Psoas muscle (tissue), 8 donors: ENCODE data around the gene SLF2. TPM values are rescaled to one million over a fixed set of nuclear protein-coding genes. Genes with fewer than 3 reads are reported as not detected.
A peak's percentile ranks its signal among the peaks of the same experiment; 100 is the strongest.

ENCODE experiments used
- ATAC-seq, 4 donors: fragments of 200-7000 bp; cut with Tn5 transposase; one replicate each; pipeline ENCODE4 v1.9.1; 2020; ENCODE audit warnings: moderate library complexity in 3 of 4, mild to moderate bottlenecking in 2 of 4
- DNase-seq, 2 donors: peaks; one replicate each; pipeline ENCODE4 v3.0.0-alpha.2; 2020
- H3K27ac ChIP-seq: fragments of 200-600 bp; one replicate; pipeline ENCODE4 v1.8.0; 2022
- H3K27me3 ChIP-seq, 3 donors: fragments of 200-600 bp in 1 of 3; one replicate each; pipeline versions ENCODE4 v1.6.1 to v1.8.0; 2013 to 2022; ENCODE audit warnings: low read length in 2 of 3, mild to moderate bottlenecking in 2 of 3, moderate library complexity in 1 of 3; ENCODE audit not compliant: insufficient read depth in 3 of 3
- H3K36me3 ChIP-seq, 2 donors: fragments of 200-600 bp in 1 of 2; one replicate each; pipeline versions ENCODE4 v1.6.1 to v1.8.0; 2013 to 2022; ENCODE audit warnings: low read depth in 1 of 2, mild to moderate bottlenecking in 1 of 2, moderate library complexity in 1 of 2; ENCODE audit not compliant: insufficient read depth in 1 of 2
- H3K4me1 ChIP-seq: fragments of 200-600 bp; one replicate; pipeline ENCODE4 v1.8.0; 2022
- H3K4me3 ChIP-seq: fragments of 200-600 bp; one replicate; pipeline ENCODE4 v1.8.0; 2022; ENCODE audit warnings: mild to moderate bottlenecking
- H3K9me3 ChIP-seq: fragments of 200-600 bp; one replicate; pipeline ENCODE4 v1.8.0; 2022
- WGBS, 3 donors: extraction: QIAGEN DNeasy Blood & Tissue Kit; methylation state at CpG; one replicate each; pipeline versions ENCODE4 v1.1.6 to v1.1.7; 2013; 5-methylcytosine and 5-hydroxymethylcytosine counted together
- intact Hi-C, 2 donors: fragments of 100-400 bp; cut with DNase I; formaldehyde crosslinking; loops; one replicate each; pipeline versions ENCODE4 v1.11.0 to v1.14.2; 2022
- polyA plus RNA-seq, 3 donors: library from polyadenylated mRNA; stranded (reverse); fragments of 200-250 nt; gene quantifications; one replicate each; pipeline ENCODE4 v1.2.3, GENCODE V29; 2013
- total RNA-seq, 4 donors: library from RNA; stranded (reverse); fragmentation: NEBNext Ultra II Directional in 2 of 4; extraction: Animal tissue kit (Norgen Biotek cat#: 25700) in 2 of 4; gene quantifications; one replicate each; pipeline versions ENCODE4 v1.2.1 to v1.2.4, GENCODE V29; 2021 to 2023
- TF ChIP-seq, protein P1 (sequence below): fragments of 200-600 bp; IDR thresholded peaks from one replicate; pipeline ENCODE4 v1.8.0; 2022; ENCODE audit warnings: antibody characterized with exemption
- donor health status: healthy with polysubstance abuse.
- donor health status: DM: no; HTN: no; CAD: no; lungs with moderate emphysema.
- donor health status: Bipolar disorder and iron deficiency.
- donor health status: healthy.
- donor health status: DM: yes; HTN: yes; CAD: no.
- donor health status: DM: no; HTN: no; CAD: no.
- donor health status: DM: no; HTN: no; CAD: no.
- donor health status: DM: yes; HTN: yes; CAD: no.

The SLF2 gene
- total and polyA plus RNA-seq, 7 donors: 8.0 to 26.9 (median 20.1) TPM

GRCh38 chr10:101012525-101013364 is 100.0 kb downstream of the SLF2 start:
- Histone ChIP-seq H3K4me1 (peaks cover 6% of the 10 kb centered on the region), H3K36me3 (no peaks in the 10 kb centered on the region), H3K9me3 (no peaks in the 10 kb centered on the region), H3K27ac (peak overlapping the region; percentile 66), H3K4me3 (no peak overlapping the region), H3K27me3 (peaks cover 0 to 2% (median 0%) of the 10 kb centered on the region in 3 donors)
- DNase-seq: peak; percentile 89 to 92
- ATAC-seq: peak; percentile 85 to 91 (median 88)
- WGBS, 3 donors: 20 to 23% (median 22%) methylated on average over 14 of the region's 14 CpGs
- intact Hi-C loops: loop anchor here (10.0 kb wide), 2 partner anchors 48 to 448 kb away; partner anchors contain the start of gene SEMA4G (in 1 of the 2)
- TF ChIP-seq, protein P1, sequence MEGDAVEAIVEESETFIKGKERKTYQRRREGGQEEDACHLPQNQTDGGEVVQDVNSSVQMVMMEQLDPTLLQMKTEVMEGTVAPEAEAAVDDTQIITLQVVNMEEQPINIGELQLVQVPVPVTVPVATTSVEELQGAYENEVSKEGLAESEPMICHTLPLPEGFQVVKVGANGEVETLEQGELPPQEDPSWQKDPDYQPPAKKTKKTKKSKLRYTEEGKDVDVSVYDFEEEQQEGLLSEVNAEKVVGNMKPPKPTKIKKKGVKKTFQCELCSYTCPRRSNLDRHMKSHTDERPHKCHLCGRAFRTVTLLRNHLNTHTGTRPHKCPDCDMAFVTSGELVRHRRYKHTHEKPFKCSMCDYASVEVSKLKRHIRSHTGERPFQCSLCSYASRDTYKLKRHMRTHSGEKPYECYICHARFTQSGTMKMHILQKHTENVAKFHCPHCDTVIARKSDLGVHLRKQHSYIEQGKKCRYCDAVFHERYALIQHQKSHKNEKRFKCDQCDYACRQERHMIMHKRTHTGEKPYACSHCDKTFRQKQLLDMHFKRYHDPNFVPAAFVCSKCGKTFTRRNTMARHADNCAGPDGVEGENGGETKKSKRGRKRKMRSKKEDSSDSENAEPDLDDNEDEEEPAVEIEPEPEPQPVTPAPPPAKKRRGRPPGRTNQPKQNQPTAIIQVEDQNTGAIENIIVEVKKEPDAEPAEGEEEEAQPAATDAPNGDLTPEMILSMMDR: peak; percentile 81

- Histone ChIP-seq H3K4me3 (no peak overlapping the region), H3K27me3 (peaks cover 0 to 4% (median 2%) of the 10 kb centered on the region in 3 donors), H3K4me1 (peaks cover 6% of the 10 kb centered on the region), H3K27ac (peak overlapping the region; percentile 66), H3K9me3 (no peaks in the 10 kb centered on the region), H3K36me3 (no peaks in the 10 kb centered on the region)
- peak in 1 of 2 donors; percentile 38 for DNase-seq
- WGBS, 3 donors: 56 to 63% (median 60%) methylated on average over 9 of the region's 9 CpGs
- ATAC-seq: no peak
- TF ChIP-seq, protein P1: no peak
- intact Hi-C loops: loop anchor here (10.0 kb wide), 2 partner anchors 49 to 449 kb away; partner anchors contain the start of gene SEMA4G (in 1 of the 2)
Observed at GRCh38 chr10:101013365-101013825, 100.6 kb downstream of the SLF2 start.

- Histone ChIP-seq H3K27me3 (peaks cover 0 to 13% (median 5%) of the 10 kb centered on the region in 3 donors), H3K36me3 (no peaks in the 10 kb centered on the region), H3K4me3 (no peak overlapping the region), H3K4me1 (peaks cover 6% of the 10 kb centered on the region), H3K27ac (no peak overlapping the region), H3K9me3 (no peaks in the 10 kb centered on the region)
- TF ChIP-seq, protein P1: peak; percentile 91
- intact Hi-C loops: loop anchor here (1.0 to 10.0 kb wide), 5 partner anchors 19 to 450 kb away; partner anchors contain the start of gene SEMA4G (in 2 of the 2)
- ATAC-seq: peak; percentile 74 to 91 (median 78)
- 20 to 25% (median 20%) methylated on average over 11 of the region's 11 CpGs for WGBS, 3 donors
- peak; percentile 83 to 92 for DNase-seq
Observed at GRCh38 chr10:101014230-101014884, 101.6 kb downstream of the SLF2 start.

Other genes with a start within 250 kb of the SLF2 start
- gene PAX2, start 167.4 kb upstream of the SLF2 start, total RNA-seq: not detected
- gene PAX2, start 167.4 kb upstream of the SLF2 start, polyA plus RNA-seq: not detected
- gene SEMA4G, start 56.5 kb downstream of the SLF2 start, total RNA-seq: 1 to 10 TPM in 2 of 4 donors, under 1 TPM in 2; 0.74 to 1.4 (median 0.89) TPM
- gene SEMA4G, start 56.5 kb downstream of the SLF2 start, polyA plus RNA-seq: under 1 TPM; 0.08 to 0.48 (median 0.30) TPM
- gene MRPL43, start 74.5 kb downstream of the SLF2 start, total RNA-seq: 10 to 100 TPM; 56.6 to 90.1 (median 72.6) TPM
- gene MRPL43, start 74.5 kb downstream of the SLF2 start, polyA plus RNA-seq: 100 to 1,000 TPM; 106 to 159 (median 111) TPM
- 10 to 100 TPM; 11.0 to 29.0 (median 19.5) TPM for gene TWNK, start 74.6 kb downstream of the SLF2 start, total RNA-seq
- 10 to 100 TPM; 14.7 to 23.8 (median 22.6) TPM for gene TWNK, start 74.6 kb downstream of the SLF2 start, polyA plus RNA-seq
- 10 to 100 TPM; 20.1 to 66.0 (median 28.7) TPM for gene LZTS2, start 86.8 kb downstream of the SLF2 start, total RNA-seq
- gene LZTS2, start 86.8 kb downstream of the SLF2 start, polyA plus RNA-seq: 10 to 100 TPM; 19.0 to 24.6 (median 20.0) TPM
- gene PDZD7, start 118.2 kb downstream of the SLF2 start, total RNA-seq: under 1 TPM in 2 of 4 donors, not detected in 2; 0.08 to 0.54 TPM
- under 1 TPM; 0.04 to 0.30 (median 0.06) TPM for gene PDZD7, start 118.2 kb downstream of the SLF2 start, polyA plus RNA-seq
- 1 to 10 TPM; 4.4 to 7.0 (median 4.9) TPM for gene SFXN3, start 118.3 kb downstream of the SLF2 start, total RNA-seq
- 1 to 10 TPM; 3.2 to 6.1 (median 4.9) TPM for gene SFXN3, start 118.3 kb downstream of the SLF2 start, polyA plus RNA-seq
- 10 to 100 TPM in 1 of 4 donors, 1 to 10 TPM in 3; 1.5 to 10.7 (median 5.2) TPM for gene KAZALD1, start 149.0 kb downstream of the SLF2 start, total RNA-seq
- 1 to 10 TPM; 1.9 to 3.1 (median 3.0) TPM for gene KAZALD1, start 149.0 kb downstream of the SLF2 start, polyA plus RNA-seq
- gene TLX1, start 218.3 kb downstream of the SLF2 start, total RNA-seq: not detected
- gene TLX1, start 218.3 kb downstream of the SLF2 start, polyA plus RNA-seq: not detected